CD4-positive, alpha-beta T cell treated with Interferon gamma for 1 hour (primary cell): ENCODE measurements around the gene NLRC3.
A peak's percentile ranks its signal among the peaks of the same experiment; 100 is the strongest.

Experiments
- DNase-seq: peaks from one replicate; pipeline ENCODE4 v3.0.0-alpha.2; 2020

NLRC3 gene

DNA sequence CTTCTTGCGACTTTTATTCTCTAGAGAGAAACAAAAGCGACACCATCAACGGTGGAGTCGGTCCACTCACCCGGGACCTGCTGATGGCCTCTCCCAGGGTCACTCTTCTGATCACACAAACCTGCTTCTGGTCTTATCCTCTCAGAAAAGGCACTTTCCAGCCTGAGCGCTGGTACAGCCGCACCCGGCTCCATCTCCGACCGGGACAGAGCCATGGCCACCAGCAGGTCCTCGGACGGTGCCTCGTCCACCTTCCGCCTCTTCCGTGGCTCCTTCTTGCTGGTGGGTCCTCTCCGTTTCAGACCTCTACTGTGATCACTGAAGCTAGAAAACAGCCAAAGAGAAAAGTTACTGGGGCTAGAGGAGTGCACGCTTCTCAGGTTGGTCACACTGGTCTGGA lies 20.5 kb upstream of the NLRC3 start:
- DNase-seq = no peak

DNA sequence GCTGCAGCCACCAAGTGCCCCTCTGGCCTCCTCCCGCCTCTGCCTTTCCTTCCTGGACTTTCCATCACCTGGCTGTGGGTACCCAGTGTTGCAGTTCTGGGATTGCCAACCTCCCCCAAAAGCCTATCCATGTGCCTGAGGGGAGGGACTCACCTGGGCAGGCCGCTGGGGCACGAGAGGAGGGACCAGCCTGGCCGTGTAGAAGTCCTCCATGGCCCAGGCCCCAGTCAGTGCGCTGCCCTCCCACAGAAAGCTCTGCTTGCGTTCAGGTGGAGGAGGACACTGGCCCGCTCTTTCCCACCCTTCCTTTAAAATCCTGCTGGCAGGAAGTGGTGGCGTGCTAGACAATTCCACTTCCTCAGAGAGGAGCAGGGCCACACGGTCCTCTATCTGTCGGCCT lies 20.0 kb upstream of the NLRC3 start:
- no peak for DNase-seq

DNA sequence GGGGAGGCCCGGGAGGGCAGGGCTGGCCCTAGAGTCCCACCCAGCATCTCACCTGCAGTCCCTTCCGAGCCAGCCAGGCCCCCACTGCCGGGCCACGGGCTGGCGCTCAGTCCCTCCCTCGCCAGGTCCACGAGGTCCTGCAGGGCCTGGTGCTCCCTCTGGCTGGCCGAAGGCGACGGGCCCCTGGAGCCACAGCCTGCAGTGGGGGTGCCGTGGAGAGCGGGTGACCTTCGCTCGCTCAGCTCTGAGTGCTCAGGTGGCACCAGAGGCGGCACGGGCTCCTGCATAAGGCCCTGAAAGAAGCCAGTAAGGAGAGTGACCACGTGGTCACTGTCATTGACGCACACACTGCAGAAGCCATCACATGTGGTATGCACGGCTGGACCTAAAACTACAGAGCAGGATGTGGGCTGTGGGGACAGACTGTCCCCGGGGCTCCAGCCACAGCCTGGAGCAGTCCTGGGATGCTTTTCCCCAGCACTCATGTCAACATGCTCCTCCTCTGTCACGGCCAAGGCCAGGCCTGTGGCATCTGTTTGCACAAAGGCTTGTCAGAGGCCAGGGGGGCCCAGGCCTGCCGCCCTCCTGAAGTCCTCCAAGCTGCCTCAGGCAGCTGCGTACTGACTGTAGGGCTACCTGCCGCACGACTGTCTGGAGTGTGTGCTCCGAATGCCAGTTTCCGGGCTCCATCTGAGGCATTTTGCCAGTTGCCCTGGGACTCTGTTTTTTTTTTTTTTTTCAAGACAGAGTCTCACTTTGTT lies 19.1 kb upstream of the NLRC3 start:
- no peak for DNase-seq

DNA sequence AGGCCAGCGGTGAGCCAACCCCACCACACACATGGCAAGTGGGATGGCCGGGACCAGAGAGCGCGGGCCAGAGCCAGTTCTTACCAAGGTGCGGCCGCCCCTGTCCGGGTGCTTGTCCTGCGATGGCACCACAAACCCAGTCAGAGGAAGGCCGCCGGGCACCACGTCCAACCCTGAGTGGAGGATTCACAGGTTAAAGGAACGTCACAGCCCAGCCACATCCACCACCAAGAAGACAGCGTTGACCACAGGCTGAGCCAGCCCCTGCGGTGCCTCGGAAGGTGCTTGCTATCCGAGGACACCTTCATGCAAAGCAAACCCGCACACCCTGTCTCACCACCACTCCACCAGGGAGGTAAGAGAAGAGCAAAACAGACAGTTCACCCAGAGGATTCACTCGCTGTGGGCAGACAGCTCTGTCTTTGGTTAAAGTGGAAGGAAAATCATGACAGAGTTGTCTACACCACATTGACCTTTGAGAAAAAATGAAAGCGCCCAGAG lies 18.4 kb upstream of the NLRC3 start:
- no peak for DNase-seq

DNA sequence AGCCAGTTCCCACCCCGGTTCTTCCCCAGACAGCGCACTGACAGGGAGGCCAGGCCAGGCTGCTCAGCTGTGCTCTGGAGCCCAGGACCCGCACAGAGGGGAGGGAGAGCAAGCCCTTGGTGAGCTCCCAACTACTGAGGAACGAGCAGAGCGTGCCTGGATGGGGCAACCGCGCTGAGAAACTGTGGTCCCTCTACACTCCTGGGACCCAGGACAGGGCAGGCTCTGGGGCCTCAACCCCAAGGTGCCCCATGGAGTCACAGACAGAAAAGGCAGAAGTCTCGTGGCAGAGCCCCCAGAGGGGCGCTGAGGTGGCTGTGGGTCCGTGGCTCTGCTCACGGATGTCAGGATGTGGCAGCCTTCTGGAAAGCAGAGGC lies 17.9 kb upstream of the NLRC3 start:
- DNase-seq = no peak

DNA sequence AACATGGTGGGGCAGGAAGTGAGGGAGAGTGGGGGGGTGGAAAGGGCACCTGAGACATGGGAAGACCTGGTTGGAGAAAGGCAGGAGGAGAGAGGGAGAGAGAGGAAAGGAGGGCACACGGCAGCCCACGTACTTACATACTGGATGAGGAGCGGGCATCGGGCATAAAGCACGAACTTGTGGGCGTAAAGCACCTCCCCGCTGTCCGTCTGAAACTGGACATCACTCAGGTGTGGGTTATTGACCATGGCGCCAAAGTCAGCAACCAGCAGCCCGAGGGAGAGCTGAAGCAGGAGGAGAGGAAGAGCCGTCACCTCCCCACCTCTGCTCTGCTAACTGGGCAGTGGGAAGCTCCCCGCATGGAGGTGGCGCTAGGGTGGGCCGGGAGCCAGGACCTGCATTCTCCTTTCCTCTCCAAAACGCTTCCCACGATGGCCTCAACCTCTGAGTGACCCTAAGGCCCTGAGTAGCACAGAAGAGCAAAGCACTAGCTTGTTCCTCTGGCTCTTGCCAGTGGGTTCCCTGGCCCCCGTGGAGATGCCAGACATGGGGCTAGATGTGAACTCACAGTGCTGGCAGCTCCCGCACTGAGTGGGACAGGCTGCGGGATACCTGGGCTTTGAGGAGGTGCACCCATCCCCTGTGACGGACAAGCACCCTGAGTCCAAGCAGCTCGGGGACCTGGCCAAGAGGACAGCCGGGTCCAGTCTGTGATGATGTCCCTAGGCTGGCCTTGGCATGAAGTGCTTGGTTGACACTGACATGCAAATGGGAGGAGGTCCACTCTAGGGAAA lies 17.3 kb upstream of the NLRC3 start:
- no peak for DNase-seq

DNA sequence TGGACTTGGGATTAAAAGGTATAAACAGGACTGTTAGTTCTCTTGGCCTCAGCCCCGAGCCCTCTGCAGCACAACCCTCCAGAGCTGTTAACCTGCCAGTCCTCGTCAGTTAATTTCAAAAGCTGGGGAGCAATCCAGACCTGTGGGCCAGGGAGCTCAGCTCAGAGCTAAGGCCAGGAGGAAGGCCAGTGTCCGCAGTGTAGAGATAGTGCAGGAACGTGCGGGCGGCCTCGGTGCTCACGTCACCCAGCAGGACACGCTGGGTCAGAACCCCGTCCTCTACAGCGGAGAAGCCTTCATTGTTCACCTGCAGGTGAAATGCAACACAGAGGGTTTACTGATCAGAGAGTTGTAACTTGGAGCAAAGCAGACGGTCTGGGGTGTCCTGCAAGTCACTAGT lies 15.4 kb upstream of the NLRC3 start:
- no peak for DNase-seq

DNA sequence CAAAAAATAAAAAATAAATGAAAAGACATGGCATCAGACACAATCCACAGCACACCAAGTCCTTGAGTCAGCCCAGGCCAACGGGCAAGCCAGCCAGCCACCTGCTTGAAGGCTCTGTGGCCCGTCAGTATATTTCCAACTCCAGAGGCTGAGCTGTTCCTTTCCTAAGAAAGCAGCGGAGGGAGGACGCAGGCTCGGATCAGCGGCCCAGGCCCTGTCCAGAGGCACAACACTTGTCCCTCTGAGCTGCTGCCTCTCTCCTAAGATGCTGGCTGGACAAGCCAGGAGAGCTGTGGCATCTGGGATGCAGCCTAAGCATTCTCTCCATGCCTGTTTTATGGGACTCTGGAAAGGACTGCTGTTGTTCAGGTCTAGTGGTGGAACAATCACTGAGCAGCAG lies 14.8 kb upstream of the NLRC3 start:
- no peak for DNase-seq

DNA sequence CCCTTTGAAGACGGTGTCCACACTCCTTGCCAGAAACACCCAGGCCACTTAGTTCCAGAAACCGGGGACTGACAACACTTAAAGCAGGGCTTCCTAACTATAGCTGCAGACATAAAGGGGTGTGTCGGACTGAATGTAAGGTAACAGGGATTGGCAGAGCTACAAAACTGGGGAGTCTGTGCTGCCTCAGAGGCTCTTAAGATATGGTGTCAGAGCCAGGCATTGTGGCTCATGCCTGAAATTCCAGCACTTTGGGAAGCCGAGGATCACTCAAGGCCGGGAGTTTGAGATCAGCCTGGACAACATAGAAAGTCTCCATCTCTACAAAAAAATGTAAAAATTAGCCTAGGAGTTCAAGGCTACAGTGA lies 14.2 kb upstream of the NLRC3 start:
- no peak for DNase-seq

DNA sequence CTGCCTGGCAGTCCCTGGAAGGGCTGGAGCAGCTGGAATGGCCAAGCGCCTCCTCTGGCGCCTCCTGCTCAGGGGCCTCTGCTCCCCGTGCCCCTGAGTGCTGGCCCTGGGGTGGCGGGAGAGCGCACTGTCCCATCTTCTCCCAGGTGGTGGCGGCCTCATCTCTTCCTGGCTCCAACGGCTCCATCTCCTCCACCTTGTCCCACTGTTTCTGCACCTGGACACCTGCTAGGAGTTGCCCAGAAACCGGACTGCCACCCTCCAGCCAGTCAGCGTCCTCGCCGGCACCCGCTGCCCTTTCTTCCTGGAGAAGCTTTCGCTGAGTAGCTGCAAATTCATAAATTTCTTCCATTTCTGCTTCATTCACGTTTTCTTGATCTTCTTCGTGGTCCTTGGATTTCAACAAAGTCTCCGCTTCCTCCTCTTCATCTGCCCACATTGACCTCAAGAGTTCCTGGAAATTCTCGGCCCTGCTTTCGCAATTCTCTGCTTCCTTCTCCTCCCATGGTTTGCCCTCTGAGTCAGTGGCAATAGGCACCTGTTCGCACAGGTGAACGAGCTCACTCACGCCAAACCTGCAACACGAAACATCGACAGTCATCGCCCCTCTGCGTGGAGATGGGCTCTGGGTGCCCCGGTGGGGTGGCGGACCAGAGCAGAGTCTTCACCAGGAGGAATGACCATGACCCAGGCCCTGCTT lies 13.7 kb upstream of the NLRC3 start:
- DNase-seq = no peak

DNA sequence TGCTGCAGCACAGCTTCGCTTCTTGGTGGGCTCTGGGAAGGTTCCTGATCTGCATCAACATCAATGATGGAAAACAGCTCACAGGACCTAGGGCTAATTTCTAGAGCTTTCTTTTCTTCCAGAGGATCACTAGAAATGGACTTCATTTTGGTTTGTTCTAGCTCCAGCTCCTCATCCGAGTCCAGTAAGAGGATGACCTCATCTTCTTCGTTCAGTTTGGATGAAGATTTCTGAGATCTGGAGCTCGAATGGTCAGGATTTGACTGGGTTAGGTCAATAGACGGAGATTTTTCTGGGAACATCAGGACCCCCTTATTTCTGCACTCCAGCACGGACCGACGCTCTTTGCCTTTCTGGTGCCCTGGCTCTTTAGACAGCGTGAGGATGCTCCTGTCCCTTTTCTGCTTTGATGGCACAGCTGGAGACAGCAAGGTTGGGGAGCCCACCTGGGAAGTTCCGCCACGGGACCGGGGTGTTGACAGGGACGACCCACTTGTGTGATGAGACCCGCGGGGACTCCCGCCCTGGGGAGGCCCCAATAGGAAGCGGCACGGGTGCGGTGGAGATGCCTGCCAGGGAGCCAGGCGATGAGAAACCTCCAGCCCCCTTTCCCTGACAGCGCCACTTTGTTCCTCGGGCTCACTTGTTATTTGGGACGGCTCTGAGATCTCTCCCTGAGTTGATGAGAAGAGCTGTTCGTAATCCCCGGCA lies 12.9 kb upstream of the NLRC3 start:
- DNase-seq = no peak

DNA sequence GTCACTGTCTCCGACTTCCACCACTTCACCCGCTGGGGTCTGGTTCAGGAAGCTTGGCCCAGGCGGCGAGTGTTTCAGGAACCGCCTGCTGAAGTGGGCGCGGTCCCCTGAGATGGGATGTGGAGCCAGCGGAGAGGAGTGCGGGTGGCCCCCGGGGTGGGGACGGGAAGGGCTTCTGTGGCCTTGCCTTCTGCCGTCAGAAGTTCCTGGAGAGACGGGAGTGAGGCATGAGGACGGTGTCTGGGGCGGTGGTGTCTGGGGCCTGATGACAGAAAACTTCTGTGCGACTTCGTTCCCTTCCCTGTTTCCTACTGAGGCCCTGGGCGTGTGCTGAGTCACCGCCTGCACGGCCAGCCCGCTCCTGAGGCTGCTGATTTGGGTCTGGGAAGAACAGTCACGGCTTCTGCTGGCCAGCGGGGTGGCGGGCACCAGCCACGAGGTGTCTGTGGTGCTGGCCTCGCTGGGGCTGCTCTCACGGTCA lies 12.3 kb upstream of the NLRC3 start:
- peak; percentile 38 for DNase-seq

DNA sequence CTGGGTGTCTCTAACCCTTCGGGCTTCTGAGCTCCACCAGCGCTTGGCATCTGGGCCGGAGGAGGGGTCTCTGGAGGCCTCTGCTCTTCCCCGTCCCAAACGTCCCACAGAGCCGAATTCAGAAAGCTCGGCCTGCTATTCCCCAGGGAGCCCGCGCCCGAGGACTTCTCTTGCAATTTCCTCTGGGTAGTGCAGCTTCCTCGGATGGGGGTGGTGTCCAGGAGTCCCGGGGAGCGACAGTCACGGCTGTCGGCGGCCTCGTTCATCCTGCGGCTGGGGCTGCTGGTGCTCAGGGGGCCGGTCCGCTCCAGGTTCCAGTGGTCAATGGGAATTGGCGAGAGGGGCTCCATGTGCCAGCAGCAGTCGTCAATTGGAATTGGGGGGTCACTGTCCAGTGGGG lies 11.8 kb upstream of the NLRC3 start:
- DNase-seq = no peak

DNA sequence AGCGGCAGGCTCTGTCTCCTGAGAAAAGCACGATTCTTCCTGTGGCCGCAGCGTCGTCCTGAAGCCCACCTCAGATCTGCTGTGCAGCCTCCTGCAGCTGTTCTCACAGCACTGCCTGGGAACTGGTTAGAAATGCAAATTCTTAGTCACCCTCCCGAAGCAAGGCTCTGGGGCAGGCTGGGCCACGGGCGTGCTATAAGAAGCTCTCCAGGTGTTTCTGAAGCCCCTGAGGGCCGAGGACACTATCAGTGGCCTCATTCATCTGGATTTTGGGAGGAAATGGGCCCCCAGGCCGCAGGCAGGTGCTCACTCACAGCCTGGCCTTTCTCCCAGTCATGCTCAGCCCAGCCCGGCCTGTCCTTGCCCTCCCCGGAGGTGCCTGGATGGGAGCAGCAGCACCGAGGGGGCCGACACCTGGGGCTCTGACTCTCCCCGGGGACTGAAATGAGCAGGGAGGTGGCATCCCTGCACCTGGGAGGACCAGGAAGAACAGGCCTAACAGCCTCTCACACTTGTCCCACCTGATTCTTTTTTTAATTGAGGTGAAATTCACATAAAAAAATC lies 10.4 kb upstream of the NLRC3 start:
- no peak for DNase-seq

DNA sequence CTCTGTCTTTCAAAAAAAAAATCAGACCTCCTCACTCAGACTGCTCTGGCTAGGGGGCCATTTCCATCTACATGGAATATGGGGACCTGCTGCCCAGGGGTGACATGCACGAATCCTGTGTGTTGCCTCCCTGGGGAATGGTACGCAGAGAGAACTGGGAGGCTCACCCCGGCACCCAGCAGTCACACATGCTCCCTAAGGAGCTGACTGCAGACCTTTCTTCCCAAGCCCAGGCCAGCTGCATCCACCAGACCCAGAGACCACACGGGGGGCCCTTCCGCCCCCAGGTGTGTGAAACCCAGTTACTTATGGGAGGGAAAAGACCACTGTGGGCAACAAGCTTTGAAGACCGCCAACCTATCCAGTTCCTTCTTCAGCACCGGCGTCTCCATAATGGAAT lies 7.2 kb upstream of the NLRC3 start:
- no peak for DNase-seq

DNA sequence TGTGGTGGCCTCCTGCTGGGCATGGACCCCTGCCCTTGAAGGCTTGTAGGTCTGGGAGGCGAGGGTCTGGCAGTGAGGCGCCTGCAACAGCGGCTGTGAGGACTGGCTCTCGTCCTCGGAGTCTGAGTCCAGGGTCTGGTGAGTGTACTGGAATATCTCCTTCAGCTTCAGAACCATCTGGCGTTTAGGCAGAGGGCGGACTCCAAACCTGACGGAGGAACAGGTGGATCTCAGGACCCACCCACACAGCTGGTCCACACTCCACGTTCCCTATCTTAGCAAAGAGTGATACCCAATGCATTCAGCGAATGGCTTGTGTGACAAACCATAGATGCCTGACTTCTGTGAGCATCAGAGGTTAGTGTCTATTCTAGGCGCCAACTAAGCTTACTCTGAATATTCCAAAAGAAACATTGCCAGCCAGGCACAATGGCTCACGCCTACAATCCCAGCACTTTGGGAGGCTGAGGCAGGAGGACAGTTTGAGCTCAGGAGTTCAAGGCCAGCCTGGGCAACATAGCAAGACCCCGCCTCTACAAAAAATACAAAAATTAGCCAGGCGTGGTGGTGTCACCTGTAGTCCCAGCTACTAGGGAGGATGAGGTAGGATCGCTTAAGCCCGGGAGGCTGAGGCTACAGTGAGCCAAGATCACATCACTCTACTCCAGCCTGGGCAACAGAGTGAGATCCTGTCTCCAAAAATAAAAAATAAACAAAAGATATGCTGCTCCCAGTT lies 6.3 kb upstream of the NLRC3 start:
- DNase-seq = no peak

DNA sequence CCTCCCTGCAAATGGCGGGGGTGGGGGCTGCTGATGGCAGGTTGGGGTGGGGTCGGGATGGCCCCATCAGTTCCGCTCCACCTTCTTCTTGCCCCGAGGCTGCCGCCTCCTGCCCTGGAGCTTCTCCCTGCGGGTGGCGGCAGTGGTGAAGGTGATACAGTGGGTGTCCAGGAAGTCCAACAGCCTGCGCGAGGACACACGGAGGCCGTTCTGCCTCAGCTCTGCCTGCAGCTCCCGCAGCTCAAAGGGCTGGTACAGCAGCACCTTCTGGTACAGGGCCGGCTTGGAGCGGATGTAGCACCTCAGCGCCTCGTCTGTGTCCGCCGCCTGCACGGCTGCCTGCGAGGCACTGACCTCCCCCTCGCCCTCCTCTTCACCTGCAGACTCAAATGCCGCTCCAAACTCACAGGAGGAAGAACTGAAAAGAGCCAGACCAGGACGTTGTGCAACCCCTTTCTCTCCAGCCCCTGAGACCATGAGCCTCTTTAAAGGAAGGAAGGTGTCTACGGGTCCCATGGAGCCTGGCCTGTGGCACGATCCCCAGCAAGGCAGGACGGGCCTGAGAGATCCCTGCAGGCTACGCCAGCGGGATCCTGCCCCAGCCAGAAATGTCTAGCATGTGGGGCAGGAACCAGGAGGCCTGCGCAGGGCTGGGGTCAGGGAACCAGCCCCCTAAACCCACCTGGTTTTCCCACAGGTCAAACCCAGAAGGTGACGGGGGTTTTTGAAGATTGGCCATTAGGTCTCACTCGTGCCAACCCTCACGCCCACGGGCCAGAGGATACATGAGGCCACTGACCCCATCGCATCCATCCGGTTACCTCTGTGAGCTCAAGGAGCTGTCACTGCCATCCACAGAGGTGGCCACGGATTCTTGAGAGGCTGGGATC lies 5.3 kb upstream of the NLRC3 start:
- DNase-seq = no peak

DNA sequence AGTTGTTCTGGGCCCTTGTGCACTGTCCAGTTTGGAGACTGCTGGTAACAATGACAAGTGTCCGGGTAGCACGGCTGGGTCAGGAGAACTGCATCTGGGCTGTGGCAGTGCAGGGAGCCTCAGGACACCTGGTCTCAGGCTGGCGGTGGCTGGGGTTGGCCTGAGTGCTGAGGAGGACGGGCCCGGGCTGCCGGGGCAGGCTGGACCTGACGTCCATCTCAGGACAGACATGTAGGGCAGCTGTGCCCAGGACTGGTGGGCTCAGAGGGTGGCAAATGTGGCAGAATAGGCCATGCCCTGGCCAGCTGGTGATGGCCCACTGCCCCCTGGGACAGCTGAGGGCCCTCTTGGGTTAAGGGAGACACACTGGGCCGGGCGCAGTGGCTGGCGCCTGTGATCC lies 4.2 kb upstream of the NLRC3 start:
- no peak for DNase-seq

DNA sequence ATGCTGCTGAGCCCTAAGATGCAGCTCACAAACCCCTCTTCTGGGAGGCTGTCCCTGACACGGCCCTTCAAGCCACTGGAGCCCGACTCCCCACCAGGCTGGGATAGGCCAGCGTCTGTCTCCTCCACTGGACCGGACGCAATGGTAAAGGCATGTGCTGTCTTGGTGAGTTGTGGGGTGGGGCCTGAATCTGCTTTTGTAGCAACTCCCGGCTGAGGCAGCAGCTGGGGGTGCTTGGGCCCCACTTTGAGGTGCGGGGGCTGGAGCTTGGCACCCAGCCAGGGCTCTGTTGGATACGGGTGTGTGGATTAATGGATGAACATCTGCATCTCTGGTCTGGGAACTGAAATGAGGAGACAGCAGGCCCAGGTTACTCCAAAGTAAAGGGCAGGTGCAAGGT lies 3.5 kb upstream of the NLRC3 start:
- no peak for DNase-seq

DNA sequence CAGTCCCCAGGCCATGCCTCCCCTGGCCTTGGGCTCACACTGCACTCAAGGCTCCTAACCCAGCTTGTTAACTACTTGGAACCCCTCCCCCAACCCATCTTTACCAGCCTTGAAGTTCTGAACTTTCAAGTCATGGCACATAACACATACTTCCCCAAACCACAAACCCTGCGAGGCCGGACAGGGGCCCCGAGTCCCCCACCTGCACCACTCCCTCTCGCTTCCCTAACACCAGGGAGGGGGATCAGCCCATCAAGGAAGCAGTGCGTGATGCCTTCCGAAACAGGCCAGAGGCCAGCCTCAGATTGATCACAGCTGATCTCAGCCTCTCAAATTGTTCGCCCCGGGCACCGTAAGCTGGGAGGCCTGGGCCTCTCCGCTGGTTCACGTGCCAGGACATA lies 3.0 kb upstream of the NLRC3 start:
- no peak for DNase-seq

DNA sequence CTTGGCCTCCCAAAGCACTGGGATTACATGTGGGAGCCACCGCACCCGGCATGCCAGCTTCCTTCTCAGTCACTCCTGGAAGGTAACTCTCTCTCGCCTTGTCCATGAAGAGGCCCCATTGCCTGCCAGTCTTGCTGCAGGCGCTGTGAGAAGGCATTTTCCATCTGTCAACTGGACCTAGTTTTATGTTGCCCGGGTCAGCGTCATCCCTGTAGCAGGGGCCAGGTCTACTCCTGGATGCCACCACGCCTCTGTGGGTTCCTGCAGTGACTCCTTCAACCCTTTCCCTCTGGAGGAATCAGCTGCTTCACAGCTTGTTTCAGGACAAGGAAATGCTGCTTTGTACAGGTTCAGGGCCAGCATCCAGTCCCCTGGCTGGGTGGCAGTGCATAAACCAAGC lies 2.6 kb upstream of the NLRC3 start:
- no peak for DNase-seq
